ENCODE results near the gene OR6C76. TPM values are rescaled to one million over a fixed set of nuclear protein-coding genes. Genes with fewer than 3 reads are reported as not detected.

The OR6C76 gene
- total and polyA plus RNA-seq, 2 of the 8 experiments (the other 6 are each of a cell fraction or from before 2014, with no cell fraction given): not detected

DNA sequence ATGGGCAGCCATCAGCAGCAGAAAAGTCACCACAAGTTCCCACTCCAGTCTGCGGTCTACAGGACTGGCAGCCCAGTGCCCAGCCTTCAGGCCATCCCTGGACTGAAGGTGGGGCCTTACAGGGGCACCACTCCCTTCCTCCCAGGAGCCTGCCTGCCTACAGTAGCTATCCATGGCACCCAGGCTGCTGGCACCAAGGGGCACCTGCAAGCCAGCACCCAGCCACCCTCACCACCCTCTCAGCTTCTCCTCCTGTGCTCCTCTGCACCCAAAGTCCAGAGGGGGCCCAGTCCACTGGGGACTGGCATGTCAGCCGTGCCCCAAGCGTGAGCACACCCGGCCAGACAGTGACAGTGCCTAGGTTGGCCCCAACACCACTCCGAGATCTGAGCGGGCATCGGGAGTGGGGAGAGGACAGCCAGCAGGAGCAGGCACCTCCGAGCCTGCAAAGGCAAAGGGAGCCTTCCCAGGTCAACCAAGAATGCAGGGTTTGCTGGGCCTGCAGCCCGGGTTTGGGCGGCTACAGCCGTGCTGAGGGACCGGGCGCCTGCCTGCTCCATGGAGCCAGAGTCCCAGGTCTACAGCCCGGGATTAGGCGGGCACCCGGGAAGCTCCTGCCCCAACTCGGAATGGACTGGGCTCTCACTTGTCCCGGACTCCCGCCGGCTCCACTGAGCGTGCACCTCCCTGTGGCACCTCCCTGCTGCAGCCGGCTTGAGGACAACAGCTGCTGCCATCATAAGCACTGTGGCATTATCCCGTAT, 33.8 kb upstream of the OR6C76 start (continued):
- TF ChIP-seq, protein P1, sequence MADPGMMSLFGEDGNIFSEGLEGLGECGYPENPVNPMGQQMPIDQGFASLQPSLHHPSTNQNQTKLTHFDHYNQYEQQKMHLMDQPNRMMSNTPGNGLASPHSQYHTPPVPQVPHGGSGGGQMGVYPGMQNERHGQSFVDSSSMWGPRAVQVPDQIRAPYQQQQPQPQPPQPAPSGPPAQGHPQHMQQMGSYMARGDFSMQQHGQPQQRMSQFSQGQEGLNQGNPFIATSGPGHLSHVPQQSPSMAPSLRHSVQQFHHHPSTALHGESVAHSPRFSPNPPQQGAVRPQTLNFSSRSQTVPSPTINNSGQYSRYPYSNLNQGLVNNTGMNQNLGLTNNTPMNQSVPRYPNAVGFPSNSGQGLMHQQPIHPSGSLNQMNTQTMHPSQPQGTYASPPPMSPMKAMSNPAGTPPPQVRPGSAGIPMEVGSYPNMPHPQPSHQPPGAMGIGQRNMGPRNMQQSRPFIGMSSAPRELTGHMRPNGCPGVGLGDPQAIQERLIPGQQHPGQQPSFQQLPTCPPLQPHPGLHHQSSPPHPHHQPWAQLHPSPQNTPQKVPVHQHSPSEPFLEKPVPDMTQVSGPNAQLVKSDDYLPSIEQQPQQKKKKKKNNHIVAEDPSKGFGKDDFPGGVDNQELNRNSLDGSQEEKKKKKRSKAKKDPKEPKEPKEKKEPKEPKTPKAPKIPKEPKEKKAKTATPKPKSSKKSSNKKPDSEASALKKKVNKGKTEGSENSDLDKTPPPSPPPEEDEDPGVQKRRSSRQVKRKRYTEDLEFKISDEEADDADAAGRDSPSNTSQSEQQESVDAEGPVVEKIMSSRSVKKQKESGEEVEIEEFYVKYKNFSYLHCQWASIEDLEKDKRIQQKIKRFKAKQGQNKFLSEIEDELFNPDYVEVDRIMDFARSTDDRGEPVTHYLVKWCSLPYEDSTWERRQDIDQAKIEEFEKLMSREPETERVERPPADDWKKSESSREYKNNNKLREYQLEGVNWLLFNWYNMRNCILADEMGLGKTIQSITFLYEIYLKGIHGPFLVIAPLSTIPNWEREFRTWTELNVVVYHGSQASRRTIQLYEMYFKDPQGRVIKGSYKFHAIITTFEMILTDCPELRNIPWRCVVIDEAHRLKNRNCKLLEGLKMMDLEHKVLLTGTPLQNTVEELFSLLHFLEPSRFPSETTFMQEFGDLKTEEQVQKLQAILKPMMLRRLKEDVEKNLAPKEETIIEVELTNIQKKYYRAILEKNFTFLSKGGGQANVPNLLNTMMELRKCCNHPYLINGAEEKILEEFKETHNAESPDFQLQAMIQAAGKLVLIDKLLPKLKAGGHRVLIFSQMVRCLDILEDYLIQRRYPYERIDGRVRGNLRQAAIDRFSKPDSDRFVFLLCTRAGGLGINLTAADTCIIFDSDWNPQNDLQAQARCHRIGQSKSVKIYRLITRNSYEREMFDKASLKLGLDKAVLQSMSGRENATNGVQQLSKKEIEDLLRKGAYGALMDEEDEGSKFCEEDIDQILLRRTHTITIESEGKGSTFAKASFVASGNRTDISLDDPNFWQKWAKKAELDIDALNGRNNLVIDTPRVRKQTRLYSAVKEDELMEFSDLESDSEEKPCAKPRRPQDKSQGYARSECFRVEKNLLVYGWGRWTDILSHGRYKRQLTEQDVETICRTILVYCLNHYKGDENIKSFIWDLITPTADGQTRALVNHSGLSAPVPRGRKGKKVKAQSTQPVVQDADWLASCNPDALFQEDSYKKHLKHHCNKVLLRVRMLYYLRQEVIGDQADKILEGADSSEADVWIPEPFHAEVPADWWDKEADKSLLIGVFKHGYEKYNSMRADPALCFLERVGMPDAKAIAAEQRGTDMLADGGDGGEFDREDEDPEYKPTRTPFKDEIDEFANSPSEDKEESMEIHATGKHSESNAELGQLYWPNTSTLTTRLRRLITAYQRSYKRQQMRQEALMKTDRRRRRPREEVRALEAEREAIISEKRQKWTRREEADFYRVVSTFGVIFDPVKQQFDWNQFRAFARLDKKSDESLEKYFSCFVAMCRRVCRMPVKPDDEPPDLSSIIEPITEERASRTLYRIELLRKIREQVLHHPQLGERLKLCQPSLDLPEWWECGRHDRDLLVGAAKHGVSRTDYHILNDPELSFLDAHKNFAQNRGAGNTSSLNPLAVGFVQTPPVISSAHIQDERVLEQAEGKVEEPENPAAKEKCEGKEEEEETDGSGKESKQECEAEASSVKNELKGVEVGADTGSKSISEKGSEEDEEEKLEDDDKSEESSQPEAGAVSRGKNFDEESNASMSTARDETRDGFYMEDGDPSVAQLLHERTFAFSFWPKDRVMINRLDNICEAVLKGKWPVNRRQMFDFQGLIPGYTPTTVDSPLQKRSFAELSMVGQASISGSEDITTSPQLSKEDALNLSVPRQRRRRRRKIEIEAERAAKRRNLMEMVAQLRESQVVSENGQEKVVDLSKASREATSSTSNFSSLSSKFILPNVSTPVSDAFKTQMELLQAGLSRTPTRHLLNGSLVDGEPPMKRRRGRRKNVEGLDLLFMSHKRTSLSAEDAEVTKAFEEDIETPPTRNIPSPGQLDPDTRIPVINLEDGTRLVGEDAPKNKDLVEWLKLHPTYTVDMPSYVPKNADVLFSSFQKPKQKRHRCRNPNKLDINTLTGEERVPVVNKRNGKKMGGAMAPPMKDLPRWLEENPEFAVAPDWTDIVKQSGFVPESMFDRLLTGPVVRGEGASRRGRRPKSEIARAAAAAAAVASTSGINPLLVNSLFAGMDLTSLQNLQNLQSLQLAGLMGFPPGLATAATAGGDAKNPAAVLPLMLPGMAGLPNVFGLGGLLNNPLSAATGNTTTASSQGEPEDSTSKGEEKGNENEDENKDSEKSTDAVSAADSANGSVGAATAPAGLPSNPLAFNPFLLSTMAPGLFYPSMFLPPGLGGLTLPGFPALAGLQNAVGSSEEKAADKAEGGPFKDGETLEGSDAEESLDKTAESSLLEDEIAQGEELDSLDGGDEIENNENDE (IDR thresholded peaks at IDR 0.05; ENCODE audit: insufficient replicate concordance, low read length): no peak
- TF ChIP-seq POLR2A (IDR thresholded peaks at IDR 0.05; ENCODE audit: control extremely low read depth in 1 of 2, low read depth in 2 of 2, low read length in 2 of 2) (no peak), SUZ12 (IDR thresholded peaks at IDR 0.05; ENCODE audit: low read length) (no peak)

All from H1 (cell line).